ENCODE results near the gene CD151.

CD151 gene

GRCh38 chr11:862696-863022 is 29.9 kb downstream of the CD151 start:
- peaks cover 7% of the 10 kb centered on the region for H3K36me3 ChIP-seq (ENCODE audit: control insufficient read depth, insufficient read depth, low read length)
- H3K4me3 ChIP-seq (ENCODE audit: low read depth, low read length): peak overlapping the region; percentile 49
- no peaks in the 10 kb centered on the region for H3K27me3 ChIP-seq (ENCODE audit: control insufficient read depth, insufficient read depth, low read length)
- peaks cover 33% of the 10 kb centered on the region for H3K4me1 ChIP-seq (ENCODE audit: control insufficient read depth, insufficient read depth, low read length)
- H3K9me3 ChIP-seq (ENCODE audit: control insufficient read depth, insufficient read depth, low read depth, low read length): no peaks in the 10 kb centered on the region
- peak overlapping the region; percentile 18 for H3K9ac ChIP-seq (ENCODE audit: low read length)
- peak overlapping the region; percentile 60; the same call in 1 of the 2 replicates for H3K27ac ChIP-seq (ENCODE audit: low read depth, low read length)

GRCh38 chr11:863023-863909 is 30.5 kb downstream of the CD151 start:
- H3K9ac ChIP-seq (ENCODE audit: low read length): peak overlapping the region; percentile 77
- H3K27ac ChIP-seq (ENCODE audit: low read depth, low read length): peak overlapping the region; percentile 60
- H3K36me3 ChIP-seq (ENCODE audit: control insufficient read depth, insufficient read depth, low read length): peaks cover 8% of the 10 kb centered on the region
- peaks cover 33% of the 10 kb centered on the region for H3K4me1 ChIP-seq (ENCODE audit: control insufficient read depth, insufficient read depth, low read length)
- no peaks in the 10 kb centered on the region for H3K9me3 ChIP-seq (ENCODE audit: control insufficient read depth, insufficient read depth, low read depth, low read length)
- peak overlapping the region; percentile 49 for H3K4me3 ChIP-seq (ENCODE audit: low read depth, low read length)
- H3K27me3 ChIP-seq (ENCODE audit: control insufficient read depth, insufficient read depth, low read length): no peaks in the 10 kb centered on the region

- Histone ChIP-seq H3K27me3 (ENCODE audit: control insufficient read depth, insufficient read depth, low read length) (no peaks in the 10 kb centered on the region), H3K9ac (ENCODE audit: low read length) (peak overlapping the region; percentile 77), H3K27ac (ENCODE audit: low read depth, low read length) (peak overlapping the region; percentile 60; the same call in 1 of the 2 replicates), H3K4me3 (ENCODE audit: low read depth, low read length) (no peak overlapping the region; the same call in 1 of the 2 replicates), H3K4me1 (ENCODE audit: control insufficient read depth, insufficient read depth, low read length) (peaks cover 33% of the 10 kb centered on the region), H3K36me3 (ENCODE audit: control insufficient read depth, insufficient read depth, low read length) (peaks cover 16% of the 10 kb centered on the region), H3K9me3 (ENCODE audit: control insufficient read depth, insufficient read depth, low read depth, low read length) (no peaks in the 10 kb centered on the region)
Measured at GRCh38 chr11:863910-864827, 31.4 kb downstream of the CD151 start.

GRCh38 chr11:864898-865297 is 32.1 kb downstream of the CD151 start:
- Histone ChIP-seq H3K36me3 (ENCODE audit: control insufficient read depth, insufficient read depth, low read length) (peaks cover 21% of the 10 kb centered on the region), H3K4me3 (ENCODE audit: low read depth, low read length) (no peak overlapping the region), H3K9ac (ENCODE audit: low read length) (no peak overlapping the region), H3K9me3 (ENCODE audit: control insufficient read depth, insufficient read depth, low read depth, low read length) (no peaks in the 10 kb centered on the region), H3K4me1 (ENCODE audit: control insufficient read depth, insufficient read depth, low read length) (peaks cover 35% of the 10 kb centered on the region), H3K27me3 (ENCODE audit: control insufficient read depth, insufficient read depth, low read length) (no peaks in the 10 kb centered on the region), H3K27ac (ENCODE audit: low read depth, low read length) (no peak overlapping the region)

GRCh38 chr11:865462-866430 is 33.0 kb downstream of the CD151 start:
- Histone ChIP-seq H3K27ac (ENCODE audit: low read depth, low read length) (no peak overlapping the region), H3K36me3 (ENCODE audit: control insufficient read depth, insufficient read depth, low read length) (peaks cover 21% of the 10 kb centered on the region), H3K9ac (ENCODE audit: low read length) (no peak overlapping the region)

GRCh38 chr11:866481-866880 is 33.7 kb downstream of the CD151 start:
- no peak overlapping the region for H3K27ac ChIP-seq (ENCODE audit: low read depth, low read length)
- H3K36me3 ChIP-seq (ENCODE audit: control insufficient read depth, insufficient read depth, low read length): peaks cover 25% of the 10 kb centered on the region
- no peaks in the 10 kb centered on the region for H3K9me3 ChIP-seq (ENCODE audit: control insufficient read depth, insufficient read depth, low read depth, low read length)
- no peaks in the 10 kb centered on the region for H3K27me3 ChIP-seq (ENCODE audit: control insufficient read depth, insufficient read depth, low read length)
- peaks cover 31% of the 10 kb centered on the region for H3K4me1 ChIP-seq (ENCODE audit: control insufficient read depth, insufficient read depth, low read length)
- no peak overlapping the region for H3K4me3 ChIP-seq (ENCODE audit: low read depth, low read length)
- no peak overlapping the region for H3K9ac ChIP-seq (ENCODE audit: low read length)

More at GRCh38 chr11:865462-866430, 33.0 kb downstream of the CD151 start:
- no peaks in the 10 kb centered on the region for H3K27me3 ChIP-seq (ENCODE audit: control insufficient read depth, insufficient read depth, low read length)
- no peaks in the 10 kb centered on the region for H3K9me3 ChIP-seq (ENCODE audit: control insufficient read depth, insufficient read depth, low read depth, low read length)
- no peak overlapping the region for H3K4me3 ChIP-seq (ENCODE audit: low read depth, low read length)
- H3K4me1 ChIP-seq (ENCODE audit: control insufficient read depth, insufficient read depth, low read length): peaks cover 31% of the 10 kb centered on the region

GRCh38 chr11:867856-868358 is 35.2 kb downstream of the CD151 start:
- Histone ChIP-seq H3K4me3 (ENCODE audit: low read depth, low read length) (no peak overlapping the region), H3K9me3 (ENCODE audit: control insufficient read depth, insufficient read depth, low read depth, low read length) (no peaks in the 10 kb centered on the region), H3K9ac (ENCODE audit: low read length) (no peak overlapping the region), H3K27ac (ENCODE audit: low read depth, low read length) (no peak overlapping the region), H3K36me3 (ENCODE audit: control insufficient read depth, insufficient read depth, low read length) (peaks cover 29% of the 10 kb centered on the region), H3K27me3 (ENCODE audit: control insufficient read depth, insufficient read depth, low read length) (no peaks in the 10 kb centered on the region), H3K4me1 (ENCODE audit: control insufficient read depth, insufficient read depth, low read length) (peaks cover 18% of the 10 kb centered on the region)

- Histone ChIP-seq H3K9ac (ENCODE audit: low read length) (no peak overlapping the region), H3K9me3 (ENCODE audit: control insufficient read depth, insufficient read depth, low read depth, low read length) (no peaks in the 10 kb centered on the region), H3K27ac (ENCODE audit: low read depth, low read length) (no peak overlapping the region), H3K4me1 (ENCODE audit: control insufficient read depth, insufficient read depth, low read length) (peaks cover 13% of the 10 kb centered on the region), H3K27me3 (ENCODE audit: control insufficient read depth, insufficient read depth, low read length) (no peaks in the 10 kb centered on the region), H3K4me3 (ENCODE audit: low read depth, low read length) (no peak overlapping the region), H3K36me3 (ENCODE audit: control insufficient read depth, insufficient read depth, low read length) (peaks cover 29% of the 10 kb centered on the region)
Measured at GRCh38 chr11:868394-868793, 35.6 kb downstream of the CD151 start.

- Histone ChIP-seq H3K4me1 (ENCODE audit: control insufficient read depth, insufficient read depth, low read length) (peaks cover 9% of the 10 kb centered on the region), H3K9ac (ENCODE audit: low read length) (no peak overlapping the region), H3K9me3 (ENCODE audit: control insufficient read depth, insufficient read depth, low read depth, low read length) (no peaks in the 10 kb centered on the region), H3K27me3 (ENCODE audit: control insufficient read depth, insufficient read depth, low read length) (no peaks in the 10 kb centered on the region), H3K27ac (ENCODE audit: low read depth, low read length) (no peak overlapping the region), H3K36me3 (ENCODE audit: control insufficient read depth, insufficient read depth, low read length) (peaks cover 32% of the 10 kb centered on the region), H3K4me3 (ENCODE audit: low read depth, low read length) (no peak overlapping the region)
Measured at GRCh38 chr11:868802-869201, 36.0 kb downstream of the CD151 start.

Measured in HUES6 (cell line).